Fibroblast of skin of left quadriceps (primary cell): ENCODE measurements around the gene GTPBP2.
A peak's percentile ranks its signal among the peaks of the same experiment; 100 is the strongest.
"Not testable (repeated sequence)": the region's sequence is repeated elsewhere in the genome, so short reads cannot be mapped to it uniquely, and the experiment has no call there.

Source experiments
- DNase-seq, 2 experiments: peaks; one replicate each; pipeline ENCODE4 v3.0.0-alpha.2; 2013; ENCODE audit warnings: low read depth in 2 of 2

GTPBP2 gene

GRCh38 chr6:43658161-43658560 is 29.1 kb upstream of the GTPBP2 start:
- DNase-seq = no peak

- no peak for DNase-seq
These were observed 28.2 kb upstream of the GTPBP2 start for GRCh38 chr6:43657221-43657802.

GRCh38 chr6:43652822-43653221 is 23.8 kb upstream of the GTPBP2 start:
- not testable (repeated sequence) for DNase-seq

- no peak for DNase-seq
These were observed 19.2 kb upstream of the GTPBP2 start for GRCh38 chr6:43648248-43648647.

GRCh38 chr6:43647613-43648012 is 18.5 kb upstream of the GTPBP2 start:
- no peak for DNase-seq

GRCh38 chr6:43645613-43645964 is 16.5 kb upstream of the GTPBP2 start:
- DNase-seq = no peak

- no peak for DNase-seq
These were observed 16.0 kb upstream of the GTPBP2 start, which contains the start of gene RSPH9 for GRCh38 chr6:43644940-43645612. TSS of gene RSPH9 (plus strand) at chr6:43645036. CDS start at chr6:43645099, 63 bp downstream.

GRCh38 chr6:43639984-43640800 is 11.1 kb upstream of the GTPBP2 start:
- DNase-seq = no peak

- no peak for DNase-seq
These were observed 7.2 kb upstream of the GTPBP2 start for GRCh38 chr6:43636308-43636659.

- peak in 1 of 2 experiments; percentile 46 for DNase-seq
These were observed 6.6 kb upstream of the GTPBP2 start, which contains the start of gene MAD2L1BP for GRCh38 chr6:43635387-43636307. TSS of gene MAD2L1BP (plus strand) at chr6:43635840. CDS start at chr6:43635876, 36 bp downstream.

- DNase-seq = no peak
These were observed 5.7 kb upstream of the GTPBP2 start for GRCh38 chr6:43634702-43635303.

GRCh38 chr6:43633002-43633401 is 3.9 kb upstream of the GTPBP2 start:
- DNase-seq = not testable (repeated sequence)

- DNase-seq = no peak
These were observed 2.0 kb upstream of the GTPBP2 start for GRCh38 chr6:43630980-43631619.

GRCh38 chr6:43629505-43630300 is 639 bp upstream of the GTPBP2 start:
- DNase-seq = peak; percentile 98 to 99

GRCh38 chr6:43628393-43629103 is 516 bp downstream of the GTPBP2 start:
- DNase-seq = peak in 1 of 2 experiments; percentile 14

GRCh38 chr6:43627008-43627825 is 1.8 kb downstream of the GTPBP2 start:
- peak; percentile 78 to 83 for DNase-seq

GRCh38 chr6:43625393-43625992 is 3.6 kb downstream of the GTPBP2 start:
- no peak for DNase-seq

GRCh38 chr6:43624786-43625288 is 4.2 kb downstream of the GTPBP2 start:
- no peak for DNase-seq
